Right lobe of liver (tissue), 6 donors: ENCODE data around the gene LITAF. TPM values are rescaled to one million over a fixed set of nuclear protein-coding genes. Genes with fewer than 3 reads are reported as not detected.

Experiments used
- ATAC-seq, 4 donors: fragments of 200-7000 bp; cut with Tn5 transposase; one replicate each; pipeline ENCODE4 v1.9.1; 2020; ENCODE audit warnings: mild to moderate bottlenecking in 4 of 4, moderate library complexity in 4 of 4
- DNase-seq, 3 donors: peaks; one replicate each; pipeline ENCODE4 v3.0.0-alpha.2; 2020
- H3K27ac ChIP-seq, 3 donors: fragments of 200-600 bp; one replicate each; pipeline ENCODE4 v1.8.0; 2022
- H3K27me3 ChIP-seq, 2 donors: fragments of 200-600 bp; one replicate each; pipeline ENCODE4 v1.8.0; 2022
- H3K36me3 ChIP-seq, 4 donors: fragments of 200-600 bp; sonication (generic) in 1 of 4; one replicate each; pipeline versions ENCODE4 v1.5.1 to v1.8.0; 2017 to 2022; ENCODE audit warnings: control low read depth in 1 of 4
- H3K4me1 ChIP-seq, 4 donors: fragments of 200-600 bp; sonication (generic) in 1 of 4; one replicate each; pipeline versions ENCODE4 v1.5.1 to v1.8.0; 2017 to 2022; ENCODE audit warnings: control low read depth in 1 of 4
- H3K4me3 ChIP-seq, 3 donors: fragments of 200-600 bp; one replicate each; pipeline ENCODE4 v1.8.0; 2022
- H3K9me3 ChIP-seq, 4 donors: fragments of 200-600 bp; sonication (generic) in 1 of 4; one replicate each; pipeline versions ENCODE4 v1.5.1 to v1.8.0; 2017 to 2022; ENCODE audit warnings: control low read depth in 1 of 4
- POLR2A ChIP-seq: fragments of 450-650 bp; IDR thresholded peaks from one replicate; pipeline ENCODE4 v1.6.1; 2017; ENCODE audit warnings: antibody characterized with exemption, mild to moderate bottlenecking
- WGBS: methylation state at CpG from one replicate; pipeline ENCODE4 v1.1.6; 2018; ENCODE audit warnings: low coverage, low lambda C conversion rate; ENCODE audit not compliant: insufficient coverage; ENCODE audit errors: missing lambda C conversion rate; 5-methylcytosine and 5-hydroxymethylcytosine counted together
- intact Hi-C, 2 donors: fragments of 100-400 bp; cut with DNase I; formaldehyde crosslinking; loops; one replicate each; pipeline versions ENCODE4 v1.11.2 to v1.14.1; 2022
- total RNA-seq, 6 experiments: library from RNA; depleted of rRNA in 2 of 6; stranded (reverse); fragments of >200 nt in 2 of 6; fragmentation: NEBNext Ultra II Directional in 3 of 6; extraction: Animal tissue kit (Norgen Biotek cat#: 25700) in 3 of 6; gene quantifications; one replicate each; pipeline versions ENCODE4 v1.1.0 to v1.2.4, GENCODE V29; 2016 to 2023
- TF ChIP-seq, protein P1 (sequence below), 4 donors: fragments of 200-600 bp in 3 of 4; fragments of 450-650 bp in 1 of 4; IDR thresholded peaks; one replicate each; pipeline versions ENCODE4 v1.5.1 to v1.8.0; 2016 to 2022; ENCODE audit warnings: antibody characterized with exemption in 4 of 4, mild to moderate bottlenecking in 2 of 4
- donor health status: DM: no; HTN: yes; CAD: no.
- donor health status: DM: no; HTN: no; CAD: no.
- donor health status: DM: no; HTN: no; CAD: no.
- donor health status: DM: no; HTN: yes; CAD: no.
- donor health status: DM: no; HTN: yes; CAD: no.

The LITAF gene
- total RNA-seq, 6 experiments from 2014 or later: 43.7 to 148 (median 59.1) TPM

- no peak overlapping the region for H3K4me3 ChIP-seq
- WGBS: 93% methylated on average over 10 of the region's 16 CpGs
- DNase-seq (no peak), ATAC-seq (no peak)
- intact Hi-C loops: no loop called here
- H3K27me3 ChIP-seq: no peaks in the 10 kb centered on the region
- no peaks in the 10 kb centered on the region for H3K9me3 ChIP-seq
- no peaks in the 10 kb centered on the region for H3K4me1 ChIP-seq
- no peaks in the 10 kb centered on the region for H3K36me3 ChIP-seq
- H3K27ac ChIP-seq: no peak overlapping the region
- TF ChIP-seq, protein P1, sequence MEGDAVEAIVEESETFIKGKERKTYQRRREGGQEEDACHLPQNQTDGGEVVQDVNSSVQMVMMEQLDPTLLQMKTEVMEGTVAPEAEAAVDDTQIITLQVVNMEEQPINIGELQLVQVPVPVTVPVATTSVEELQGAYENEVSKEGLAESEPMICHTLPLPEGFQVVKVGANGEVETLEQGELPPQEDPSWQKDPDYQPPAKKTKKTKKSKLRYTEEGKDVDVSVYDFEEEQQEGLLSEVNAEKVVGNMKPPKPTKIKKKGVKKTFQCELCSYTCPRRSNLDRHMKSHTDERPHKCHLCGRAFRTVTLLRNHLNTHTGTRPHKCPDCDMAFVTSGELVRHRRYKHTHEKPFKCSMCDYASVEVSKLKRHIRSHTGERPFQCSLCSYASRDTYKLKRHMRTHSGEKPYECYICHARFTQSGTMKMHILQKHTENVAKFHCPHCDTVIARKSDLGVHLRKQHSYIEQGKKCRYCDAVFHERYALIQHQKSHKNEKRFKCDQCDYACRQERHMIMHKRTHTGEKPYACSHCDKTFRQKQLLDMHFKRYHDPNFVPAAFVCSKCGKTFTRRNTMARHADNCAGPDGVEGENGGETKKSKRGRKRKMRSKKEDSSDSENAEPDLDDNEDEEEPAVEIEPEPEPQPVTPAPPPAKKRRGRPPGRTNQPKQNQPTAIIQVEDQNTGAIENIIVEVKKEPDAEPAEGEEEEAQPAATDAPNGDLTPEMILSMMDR (IDR thresholded peaks at IDR 0.05): no peak
- TF ChIP-seq POLR2A: no peak
Measured at GRCh38 chr16:11626657-11627291, 40.1 kb upstream of the LITAF start.

GRCh38 chr16:11625769-11626168 is 39.0 kb upstream of the LITAF start:
- TF ChIP-seq, protein P1 (IDR thresholded peaks at IDR 0.05): no peak
- no peak for TF ChIP-seq POLR2A
- 72% methylated on average over 4 of the region's 4 CpGs for WGBS
- H3K36me3 ChIP-seq: no peaks in the 10 kb centered on the region
- no peak for ATAC-seq
- no peaks in the 10 kb centered on the region for H3K4me1 ChIP-seq
- no peak overlapping the region for H3K4me3 ChIP-seq
- no peaks in the 10 kb centered on the region for H3K27me3 ChIP-seq
- intact Hi-C loops: no loop called here
- no peaks in the 10 kb centered on the region for H3K9me3 ChIP-seq
- no peak overlapping the region for H3K27ac ChIP-seq
- DNase-seq: no peak

GRCh38 chr16:11624636-11625607 is 38.2 kb upstream of the LITAF start:
- peak overlapping the region in 1 of 3 donors; percentile 3 for H3K27ac ChIP-seq
- DNase-seq (no peak), ATAC-seq (peak; percentile 31 to 42 (median 41))
- no peaks in the 10 kb centered on the region for H3K27me3 ChIP-seq
- no peaks in the 10 kb centered on the region for H3K4me1 ChIP-seq
- WGBS: 77% methylated on average over 13 of the region's 16 CpGs
- no peaks in the 10 kb centered on the region for H3K36me3 ChIP-seq
- intact Hi-C loops: no loop called here
- H3K4me3 ChIP-seq: no peak overlapping the region
- no peak for TF ChIP-seq POLR2A
- TF ChIP-seq, protein P1 (IDR thresholded peaks at IDR 0.05): no peak
- H3K9me3 ChIP-seq: no peaks in the 10 kb centered on the region

- WGBS: 70% methylated on average over 4 of the region's 4 CpGs
- no peak for DNase-seq
- no peaks in the 10 kb centered on the region for H3K9me3 ChIP-seq
- ATAC-seq: no peak
- intact Hi-C loops: no loop called here
- TF ChIP-seq, protein P1 (IDR thresholded peaks at IDR 0.05): no peak
- TF ChIP-seq POLR2A: no peak
- no peak overlapping the region for H3K4me3 ChIP-seq
- peaks cover 0 to 6% (median 0%) of the 10 kb centered on the region in 4 donors for H3K4me1 ChIP-seq
- H3K36me3 ChIP-seq: no peaks in the 10 kb centered on the region
- H3K27me3 ChIP-seq: no peaks in the 10 kb centered on the region
- peak overlapping the region in 1 of 3 donors; percentile 11 for H3K27ac ChIP-seq
Measured at GRCh38 chr16:11624205-11624604, 37.5 kb upstream of the LITAF start.
